Fibroblast of the aortic adventitia (primary cell): ENCODE measurements around the gene FGD2. TPM values are rescaled to one million over a fixed set of nuclear protein-coding genes. Genes with fewer than 3 reads are reported as not detected.

ENCODE experiments used
- DNase-seq: peaks from one replicate; pipeline ENCODE4 v3.0.0-alpha.2; 2010; ENCODE audit warnings: low read depth
- H3K4me3 ChIP-seq: 2 replicates; pipeline ENCODE4 v1.5.1; 2011; ENCODE audit warnings: low read depth, mild to moderate bottlenecking, control low read depth, low read length, moderate library complexity
- CTCF ChIP-seq: IDR thresholded peaks from 2 replicates; pipeline ENCODE4 v1.5.1; 2011; ENCODE audit warnings: mild to moderate bottlenecking, low read length, control low read depth, inconsistent platforms; ENCODE audit not compliant: insufficient read depth
- total RNA-seq: library from RNA; depleted of rRNA; stranded (reverse); fragments of >200 nt; gene quantifications from 2 replicates; pipeline ENCODE4 v1.2.3, GENCODE V29; 2012; ENCODE audit warnings: low replicate concordance

The FGD2 gene
- total RNA-seq, 1 donor: not detected

GRCh38 chr6:36997811-36998722, 7.4 kb upstream of the FGD2 start:
- H3K4me3 ChIP-seq: no peak overlapping the region
- no peak for DNase-seq
- TF ChIP-seq CTCF: no peak

GRCh38 chr6:36998723-36999038, 6.8 kb upstream of the FGD2 start:
- H3K4me3 ChIP-seq: no peak overlapping the region
- TF ChIP-seq CTCF: no peak
- no peak for DNase-seq

GRCh38 chr6:36999061-36999750, 6.2 kb upstream of the FGD2 start:
- H3K4me3 ChIP-seq: no peak overlapping the region
- no peak for TF ChIP-seq CTCF
- no peak for DNase-seq

- DNase-seq: no peak
- H3K4me3 ChIP-seq: no peak overlapping the region
- TF ChIP-seq CTCF: no peak
Measured at GRCh38 chr6:36999751-37000125, 5.7 kb upstream of the FGD2 start.

GRCh38 chr6:37004044-37004980, 1.1 kb upstream of the FGD2 start:
- no peak for DNase-seq
- TF ChIP-seq CTCF: no peak
- H3K4me3 ChIP-seq: no peak overlapping the region

GRCh38 chr6:37005827-37006567, 542 bp downstream of the FGD2 start:
- no peak for TF ChIP-seq CTCF
- H3K4me3 ChIP-seq: no peak overlapping the region
- no peak for DNase-seq
